ENCODE results near the gene ALKBH4.
A peak's percentile ranks its signal among the peaks of the same experiment; 100 is the strongest.

Gene ALKBH4

GRCh38 chr7:102469972-102470825, 5.5 kb upstream of the ALKBH4 start:
- H3K4me3 ChIP-seq (ENCODE audit: low read depth, low read length), result no peak overlapping the region
- no peak for DNase-seq (ENCODE audit: low read depth)
- TF ChIP-seq, protein P1, sequence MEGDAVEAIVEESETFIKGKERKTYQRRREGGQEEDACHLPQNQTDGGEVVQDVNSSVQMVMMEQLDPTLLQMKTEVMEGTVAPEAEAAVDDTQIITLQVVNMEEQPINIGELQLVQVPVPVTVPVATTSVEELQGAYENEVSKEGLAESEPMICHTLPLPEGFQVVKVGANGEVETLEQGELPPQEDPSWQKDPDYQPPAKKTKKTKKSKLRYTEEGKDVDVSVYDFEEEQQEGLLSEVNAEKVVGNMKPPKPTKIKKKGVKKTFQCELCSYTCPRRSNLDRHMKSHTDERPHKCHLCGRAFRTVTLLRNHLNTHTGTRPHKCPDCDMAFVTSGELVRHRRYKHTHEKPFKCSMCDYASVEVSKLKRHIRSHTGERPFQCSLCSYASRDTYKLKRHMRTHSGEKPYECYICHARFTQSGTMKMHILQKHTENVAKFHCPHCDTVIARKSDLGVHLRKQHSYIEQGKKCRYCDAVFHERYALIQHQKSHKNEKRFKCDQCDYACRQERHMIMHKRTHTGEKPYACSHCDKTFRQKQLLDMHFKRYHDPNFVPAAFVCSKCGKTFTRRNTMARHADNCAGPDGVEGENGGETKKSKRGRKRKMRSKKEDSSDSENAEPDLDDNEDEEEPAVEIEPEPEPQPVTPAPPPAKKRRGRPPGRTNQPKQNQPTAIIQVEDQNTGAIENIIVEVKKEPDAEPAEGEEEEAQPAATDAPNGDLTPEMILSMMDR (IDR thresholded peaks at IDR 0.05; ENCODE audit: low read depth, low read length, missing control alignments), result no peak

GRCh38 chr7:102469351-102469971, 4.8 kb upstream of the ALKBH4 start:
- H3K4me3 ChIP-seq (ENCODE audit: low read depth, low read length), result no peak overlapping the region
- TF ChIP-seq, protein P1 (IDR thresholded peaks at IDR 0.05; ENCODE audit: low read depth, low read length, missing control alignments), result no peak
- no peak for DNase-seq (ENCODE audit: low read depth)

- no peak overlapping the region for H3K4me3 ChIP-seq (ENCODE audit: low read depth, low read length)
- DNase-seq (ENCODE audit: low read depth), result no peak
- TF ChIP-seq, protein P1 (IDR thresholded peaks at IDR 0.05; ENCODE audit: low read depth, low read length, missing control alignments), result no peak
Measured at GRCh38 chr7:102468478-102469350, 4.1 kb upstream of the ALKBH4 start.

GRCh38 chr7:102467581-102468477, 3.2 kb upstream of the ALKBH4 start:
- TF ChIP-seq, protein P1 (IDR thresholded peaks at IDR 0.05; ENCODE audit: low read depth, low read length, missing control alignments), result no peak
- H3K4me3 ChIP-seq (ENCODE audit: low read depth, low read length), result no peak overlapping the region
- DNase-seq (ENCODE audit: low read depth), result no peak

DNA sequence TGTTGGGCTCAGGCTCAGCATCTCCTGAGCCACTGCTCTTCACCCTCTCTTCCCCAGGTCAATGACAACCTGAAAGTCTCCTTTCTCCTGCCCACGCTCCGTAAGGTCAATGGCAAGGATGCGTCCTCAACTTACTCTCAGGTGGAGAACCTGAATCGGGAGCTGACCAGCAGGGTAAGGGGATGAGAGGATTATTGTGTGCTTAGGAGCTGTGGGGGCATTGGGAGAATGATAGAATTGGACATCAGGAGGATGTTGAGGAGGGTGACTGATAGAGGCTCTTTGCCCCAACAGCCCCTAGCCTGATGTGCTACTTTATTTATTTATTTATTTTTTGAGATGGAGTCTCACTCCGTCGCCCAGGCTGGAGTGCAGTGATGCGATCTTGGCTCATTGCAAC, 1.4 kb upstream of the ALKBH4 start:
- TF ChIP-seq, protein P1 (IDR thresholded peaks at IDR 0.05; ENCODE audit: low read depth, low read length, missing control alignments), result no peak
- DNase-seq (ENCODE audit: low read depth), result no peak
- H3K4me3 ChIP-seq (ENCODE audit: low read depth, low read length), result peak overlapping the region; percentile 95
